Gastroesophageal sphincter (tissue), 4 donors: ENCODE data around the gene AMBP. TPM values are rescaled to one million over a fixed set of nuclear protein-coding genes. Genes with fewer than 3 reads are reported as not detected.

Source experiments
- ATAC-seq: fragments of 150-250 bp; one replicate; pipeline ENCODE4 v1.9.1; 2016; ENCODE audit warnings: mild to moderate bottlenecking, moderate library complexity
- H3K27ac ChIP-seq, 4 donors: fragments of 200-600 bp; sonication (generic) in 3 of 4; 1 replicate in 3 of 4; 2 replicates in 1 of 4; pipeline ENCODE4 v1.5.1; 2016 to 2019
- H3K27me3 ChIP-seq: fragments of 200-600 bp; sonication (generic); one replicate; pipeline ENCODE4 v1.5.1; 2019
- H3K36me3 ChIP-seq, 2 donors: fragments of 200-600 bp; sonication (generic); one replicate each; pipeline ENCODE4 v1.5.1; 2019; ENCODE audit warnings: control low read depth in 1 of 2
- H3K4me1 ChIP-seq, 3 donors: fragments of 200-600 bp; sonication (generic); 1 replicate in 2 of 3; 2 replicates in 1 of 3; pipeline ENCODE4 v1.5.1; 2016 to 2019; ENCODE audit warnings: control low read depth in 2 of 3
- H3K4me3 ChIP-seq, 2 donors: fragments of 200-600 bp; sonication (generic); one replicate each; pipeline ENCODE4 v1.5.1; 2019; ENCODE audit warnings: mild to moderate bottlenecking in 1 of 2, moderate library complexity in 1 of 2
- H3K9me3 ChIP-seq, 3 donors: fragments of 200-600 bp; sonication (generic); one replicate each; pipeline ENCODE4 v1.5.1; 2017 to 2019; ENCODE audit warnings: control low read depth in 2 of 3
- CTCF ChIP-seq, 4 experiments: fragments of 200-600 bp in 2 of 4; fragments of 450-650 bp in 2 of 4; sonication (generic) in 1 of 4; IDR thresholded peaks; one replicate each; pipeline ENCODE4 v1.5.1; 2017 to 2019; ENCODE audit warnings: antibody characterized with exemption in 4 of 4, mild to moderate bottlenecking in 2 of 4, moderate library complexity in 2 of 4
- EP300 ChIP-seq: sonication (generic); formaldehyde crosslinking; IDR thresholded peaks from one replicate; pipeline ENCODE4 v1.6.1; 2017; ENCODE audit warnings: antibody characterized with exemption, mild to moderate bottlenecking
- POLR2A ChIP-seq, 2 donors: fragments of 450-650 bp; IDR thresholded peaks; one replicate each; pipeline ENCODE4 v1.6.1; 2017; ENCODE audit warnings: antibody characterized with exemption in 2 of 2, mild to moderate bottlenecking in 2 of 2, moderate library complexity in 1 of 2
- POLR2AphosphoS5 ChIP-seq: sonication (generic); formaldehyde crosslinking; IDR thresholded peaks from one replicate; pipeline ENCODE4 v1.6.1; 2017; ENCODE audit warnings: antibody characterized with exemption
- WGBS, 2 donors: methylation state at CpG; one replicate each; pipeline ENCODE4 v1.1.5; 2018; ENCODE audit warnings: low coverage in 1 of 2; 5-methylcytosine and 5-hydroxymethylcytosine counted together
- total RNA-seq, 4 donors: library from RNA; depleted of rRNA; stranded (reverse); fragments of >200 nt; gene quantifications; one replicate each; pipeline ENCODE4 v1.1.0, GENCODE V29; 2016

The AMBP gene
- total RNA-seq, 4 donors from 2014 or later = not detected

GRCh38 chr9:114035221-114035844, 42.8 kb downstream of the AMBP start:
- no peak for ATAC-seq
- H3K27ac ChIP-seq = no peak overlapping the region
- H3K9me3 ChIP-seq = peaks cover 0 to 11% (median 0%) of the 10 kb centered on the region in 3 donors
- H3K36me3 ChIP-seq = peaks cover 0 to 85% of the 10 kb centered on the region in 2 donors
- TF ChIP-seq POLR2AphosphoS5 = no peak
- no peak for TF ChIP-seq CTCF (IDR thresholded peaks at IDR 0.05)
- no peak for TF ChIP-seq EP300
- TF ChIP-seq POLR2A (IDR thresholded peaks at IDR 0.05) = no peak
- 91 to 96% methylated on average over 4 to 9 of the region's 17 CpGs for WGBS, 2 donors
- no peaks in the 10 kb centered on the region for H3K4me1 ChIP-seq
- H3K4me3 ChIP-seq = no peak overlapping the region
- no peaks in the 10 kb centered on the region for H3K27me3 ChIP-seq

GRCh38 chr9:114034661-114035062, 43.4 kb downstream of the AMBP start:
- Histone ChIP-seq H3K4me1 (no peaks in the 10 kb centered on the region), H3K36me3 (peaks cover 0 to 88% of the 10 kb centered on the region in 2 donors), H3K9me3 (peaks cover 0 to 11% (median 0%) of the 10 kb centered on the region in 3 donors), H3K4me3 (no peak overlapping the region), H3K27ac (no peak overlapping the region), H3K27me3 (no peaks in the 10 kb centered on the region)
- 100% methylated on average over 1 to 2 of the region's 4 CpGs for WGBS, 2 donors
- no peak for TF ChIP-seq CTCF (IDR thresholded peaks at IDR 0.05)
- TF ChIP-seq POLR2A (IDR thresholded peaks at IDR 0.05) = no peak
- TF ChIP-seq EP300 = no peak
- TF ChIP-seq POLR2AphosphoS5 = no peak
- no peak for ATAC-seq

- no peak overlapping the region for H3K27ac ChIP-seq
Measured at GRCh38 chr9:114034196-114034595, 43.9 kb downstream of the AMBP start.

GRCh38 chr9:114033397-114034103, 44.5 kb downstream of the AMBP start:
- TF ChIP-seq EP300 = no peak
- peak in 3 of 4 experiments; percentile 30 to 64 (median 39) for TF ChIP-seq CTCF (IDR thresholded peaks at IDR 0.05)
- Histone ChIP-seq H3K4me1 (no peaks in the 10 kb centered on the region), H3K27me3 (no peaks in the 10 kb centered on the region), H3K27ac (no peak overlapping the region), H3K9me3 (peaks cover 0 to 11% (median 0%) of the 10 kb centered on the region in 3 donors), H3K36me3 (peaks cover 0 to 88% of the 10 kb centered on the region in 2 donors), H3K4me3 (no peak overlapping the region)
- no peak for ATAC-seq
- WGBS, 2 donors = 21 to 100% methylated on average over 1 to 7 of the region's 12 CpGs

More at GRCh38 chr9:114034196-114034595, 43.9 kb downstream of the AMBP start:
- H3K4me1 ChIP-seq = no peaks in the 10 kb centered on the region
- peaks cover 0 to 88% of the 10 kb centered on the region in 2 donors for H3K36me3 ChIP-seq
- ATAC-seq = no peak
- WGBS, 2 donors = 87% methylated on average over 3 of the region's 10 CpGs; no CpG with 5 or more reads in 1 of the 2 donors
- no peak for TF ChIP-seq POLR2AphosphoS5
- TF ChIP-seq EP300 = no peak
- no peak for TF ChIP-seq POLR2A (IDR thresholded peaks at IDR 0.05)
- TF ChIP-seq CTCF (IDR thresholded peaks at IDR 0.05) = no peak
- H3K27me3 ChIP-seq = no peaks in the 10 kb centered on the region
- no peak overlapping the region for H3K4me3 ChIP-seq
- H3K9me3 ChIP-seq = peaks cover 0 to 11% (median 0%) of the 10 kb centered on the region in 3 donors
